Peyer's patch (tissue), 4 donors: Measurements from ENCODE around the gene F8A1. TPM values are rescaled to one million over a fixed set of nuclear protein-coding genes. Genes with fewer than 3 reads are reported as not detected.
"Not testable (repeated sequence)": the region's sequence is repeated elsewhere in the genome, so short reads cannot be mapped to it uniquely, and the experiment has no call there.

Source experiments
- DNase-seq, 3 donors: peaks; one replicate each; pipeline ENCODE4 v3.0.0-alpha.2; 2017 to 2019
- H3K27ac ChIP-seq, 4 donors: fragments of 200-600 bp; sonication (generic); one replicate each; pipeline ENCODE4 v1.5.1; 2016 to 2019
- H3K27me3 ChIP-seq, 2 donors: fragments of 200-600 bp; sonication (generic); one replicate each; pipeline ENCODE4 v1.5.1; 2019
- H3K36me3 ChIP-seq, 3 donors: fragments of 200-600 bp; sonication (generic); one replicate each; pipeline ENCODE4 v1.5.1; 2016 to 2019
- H3K4me1 ChIP-seq, 4 donors: fragments of 200-600 bp; sonication (generic); one replicate each; pipeline ENCODE4 v1.5.1; 2016 to 2019
- H3K4me3 ChIP-seq, 4 donors: fragments of 200-600 bp; sonication (generic); 1 replicate in 3 of 4; 2 replicates in 1 of 4; pipeline ENCODE4 v1.5.1; 2016 to 2019; ENCODE audit warnings: mild to moderate bottlenecking in 1 of 4
- H3K9me3 ChIP-seq, 4 donors: fragments of 200-600 bp; sonication (generic); one replicate each; pipeline ENCODE4 v1.5.1; 2016 to 2019; ENCODE audit warnings: mild to moderate bottlenecking in 1 of 4
- CTCF ChIP-seq, 6 experiments: fragments of 450-650 bp in 4 of 6; fragments of 200-600 bp in 2 of 6; sonication (generic) in 1 of 6; IDR thresholded peaks; one replicate each; pipeline ENCODE4 v1.5.1; 2017 to 2019; ENCODE audit warnings: antibody characterized with exemption in 6 of 6, mild to moderate bottlenecking in 3 of 6, moderate library complexity in 1 of 6
- POLR2A ChIP-seq, 2 donors: fragments of 450-650 bp; IDR thresholded peaks; one replicate each; pipeline ENCODE4 v1.5.1; 2017; ENCODE audit warnings: antibody characterized with exemption in 2 of 2, mild to moderate bottlenecking in 2 of 2, moderate library complexity in 2 of 2
- total RNA-seq, 4 donors: library from RNA; depleted of rRNA; stranded (reverse); fragments of >200 nt; gene quantifications; one replicate each; pipeline ENCODE4 v1.1.0, GENCODE V29; 2016

Gene F8A1
- total RNA-seq, 4 donors from 2014 or later: 4.0 to 17.4 (median 9.5) TPM

GRCh38 chrX:154890990-154891639, 5.0 kb downstream of the F8A1 start:
- H3K27me3 ChIP-seq: no peaks in the 10 kb centered on the region
- no peak for DNase-seq
- no peaks in the 10 kb centered on the region for H3K36me3 ChIP-seq
- no peaks in the 10 kb centered on the region for H3K9me3 ChIP-seq
- H3K4me3 ChIP-seq: no peak overlapping the region
- no peaks in the 10 kb centered on the region for H3K4me1 ChIP-seq
- TF ChIP-seq POLR2A (IDR thresholded peaks at IDR 0.05): no peak
- TF ChIP-seq CTCF (IDR thresholded peaks at IDR 0.05): no peak
- H3K27ac ChIP-seq: no peak overlapping the region

- no peaks in the 10 kb centered on the region for H3K9me3 ChIP-seq
- no peak overlapping the region for H3K27ac ChIP-seq
- no peaks in the 10 kb centered on the region for H3K27me3 ChIP-seq
- no peaks in the 10 kb centered on the region for H3K36me3 ChIP-seq
- DNase-seq: no peak
- H3K4me1 ChIP-seq: no peaks in the 10 kb centered on the region
- no peak overlapping the region for H3K4me3 ChIP-seq
- TF ChIP-seq POLR2A (IDR thresholded peaks at IDR 0.05): no peak
- TF ChIP-seq CTCF (IDR thresholded peaks at IDR 0.05): no peak
These were observed 6.1 kb downstream of the F8A1 start for GRCh38 chrX:154892296-154892695.

- no peaks in the 10 kb centered on the region for H3K36me3 ChIP-seq
- no peak overlapping the region for H3K4me3 ChIP-seq
- H3K27ac ChIP-seq: no peak overlapping the region
- H3K27me3 ChIP-seq: no peaks in the 10 kb centered on the region
- H3K4me1 ChIP-seq: no peaks in the 10 kb centered on the region
- no peak for DNase-seq
- TF ChIP-seq POLR2A (IDR thresholded peaks at IDR 0.05) (no peak), CTCF (IDR thresholded peaks at IDR 0.05) (no peak)
- H3K9me3 ChIP-seq: no peaks in the 10 kb centered on the region
These were observed 14.2 kb downstream of the F8A1 start for GRCh38 chrX:154900323-154900722.

GRCh38 chrX:154902408-154902807, 16.3 kb downstream of the F8A1 start:
- no peak for DNase-seq
- no peaks in the 10 kb centered on the region for H3K36me3 ChIP-seq
- TF ChIP-seq CTCF (IDR thresholded peaks at IDR 0.05): no peak
- no peak for TF ChIP-seq POLR2A (IDR thresholded peaks at IDR 0.05)
- H3K4me1 ChIP-seq: no peaks in the 10 kb centered on the region
- no peak overlapping the region for H3K4me3 ChIP-seq
- H3K27ac ChIP-seq: no peak overlapping the region
- no peaks in the 10 kb centered on the region for H3K27me3 ChIP-seq
- H3K9me3 ChIP-seq: no peaks in the 10 kb centered on the region

- Histone ChIP-seq H3K27me3 (no peaks in the 10 kb centered on the region), H3K9me3 (no peaks in the 10 kb centered on the region), H3K4me3 (no peak overlapping the region), H3K4me1 (no peaks in the 10 kb centered on the region), H3K27ac (no peak overlapping the region), H3K36me3 (no peaks in the 10 kb centered on the region)
- DNase-seq: no peak
- TF ChIP-seq POLR2A (IDR thresholded peaks at IDR 0.05) (no peak), CTCF (IDR thresholded peaks at IDR 0.05) (no peak)
These were observed 22.7 kb downstream of the F8A1 start for GRCh38 chrX:154908821-154909220.

GRCh38 chrX:154910048-154910447, 23.9 kb downstream of the F8A1 start:
- not testable (repeated sequence) for H3K9me3 ChIP-seq, H3K27me3 ChIP-seq, H3K4me3 ChIP-seq, H3K4me1 ChIP-seq, DNase-seq, H3K36me3 ChIP-seq, H3K27ac ChIP-seq

- not testable (repeated sequence) for H3K4me3 ChIP-seq, H3K27me3 ChIP-seq, H3K4me1 ChIP-seq, H3K9me3 ChIP-seq, DNase-seq, H3K27ac ChIP-seq, H3K36me3 ChIP-seq
These were observed 24.4 kb downstream of the F8A1 start for GRCh38 chrX:154910528-154910927.
